GM21360 (cell line): Measurements from ENCODE around the gene C9orf85.
"Not testable (repeated sequence)": the region's sequence is repeated elsewhere in the genome, so short reads cannot be mapped to it uniquely, and the experiment has no call there.

Source experiments
- ATAC-seq: cut with Tn5 transposase; IDR thresholded peaks from one replicate; pipeline ENCODE4 v1.9.1; 2021; ENCODE audit warnings: mild to moderate bottlenecking, moderate library complexity; ENCODE audit not compliant: unreplicated experiment

Gene C9orf85

GRCh38 chr9:71937070-71937625 lies 25.7 kb downstream of the C9orf85 start:
- ATAC-seq, result no peak

GRCh38 chr9:71937898-71938297 lies 26.5 kb downstream of the C9orf85 start:
- no peak for ATAC-seq

- no peak for ATAC-seq
Measured at GRCh38 chr9:71941060-71941568, 29.7 kb downstream of the C9orf85 start.

DNA sequence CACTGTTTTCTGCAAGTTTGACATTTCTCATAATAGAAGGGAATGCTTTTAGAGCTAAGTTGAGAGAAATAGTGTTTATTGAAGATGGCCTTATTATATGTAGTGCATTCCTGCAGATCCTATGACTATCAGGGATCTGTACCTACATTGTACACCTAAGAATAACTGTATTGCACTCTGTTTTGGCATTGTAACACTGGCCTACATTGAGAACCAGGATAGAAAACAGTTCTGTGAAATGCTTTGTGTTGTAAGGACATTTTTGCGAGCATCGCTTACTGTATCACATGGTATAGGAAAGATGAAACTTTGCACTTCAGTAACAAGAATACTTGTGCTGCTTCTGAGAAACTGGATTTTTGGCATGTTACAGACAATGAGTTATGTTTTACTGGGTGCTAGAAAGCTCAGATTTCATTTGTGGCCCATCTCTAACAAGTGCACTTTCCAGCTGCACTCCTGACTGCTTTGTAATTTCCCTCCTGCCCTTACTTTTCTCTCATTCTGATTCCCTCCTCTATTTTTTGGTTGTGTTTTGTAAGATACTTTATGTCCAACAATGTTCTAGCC lies 30.6 kb downstream of the C9orf85 start:
- ATAC-seq, result no peak

DNA sequence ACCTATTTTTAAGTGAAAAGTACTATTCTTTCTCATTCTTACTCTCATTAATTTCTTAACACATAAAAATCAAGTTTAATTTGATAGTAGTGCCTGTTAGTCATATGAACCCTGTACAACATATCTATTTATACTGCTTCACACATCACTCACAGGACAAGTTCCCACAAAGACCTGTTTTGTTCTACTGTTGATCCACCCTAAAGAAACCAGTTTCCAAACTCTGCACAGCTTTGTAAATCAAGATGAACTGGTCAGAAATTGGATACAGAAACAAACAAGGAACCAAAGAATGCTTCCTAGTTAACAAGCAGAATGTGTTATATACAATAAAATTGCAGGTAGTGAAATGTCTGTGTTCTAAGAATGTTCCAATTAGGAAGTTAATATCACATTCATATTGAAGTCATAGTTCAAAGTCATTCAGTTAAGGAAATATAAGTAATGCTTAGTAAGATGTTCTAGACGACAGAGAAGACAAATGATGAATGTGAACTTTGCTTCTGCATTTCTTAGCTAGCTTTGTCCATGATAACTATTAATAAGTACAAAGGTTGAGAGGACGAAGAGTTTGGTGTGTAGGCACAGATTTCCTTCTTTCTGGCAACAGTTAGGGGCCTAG lies 33.4 kb downstream of the C9orf85 start:
- no peak for ATAC-seq

GRCh38 chr9:71954652-71955051 lies 43.2 kb downstream of the C9orf85 start:
- ATAC-seq, result not testable (repeated sequence)

GRCh38 chr9:71955300-71955915 lies 44.0 kb downstream of the C9orf85 start:
- no peak for ATAC-seq

- no peak for ATAC-seq
Measured at GRCh38 chr9:71962328-71962727, 50.9 kb downstream of the C9orf85 start.

DNA sequence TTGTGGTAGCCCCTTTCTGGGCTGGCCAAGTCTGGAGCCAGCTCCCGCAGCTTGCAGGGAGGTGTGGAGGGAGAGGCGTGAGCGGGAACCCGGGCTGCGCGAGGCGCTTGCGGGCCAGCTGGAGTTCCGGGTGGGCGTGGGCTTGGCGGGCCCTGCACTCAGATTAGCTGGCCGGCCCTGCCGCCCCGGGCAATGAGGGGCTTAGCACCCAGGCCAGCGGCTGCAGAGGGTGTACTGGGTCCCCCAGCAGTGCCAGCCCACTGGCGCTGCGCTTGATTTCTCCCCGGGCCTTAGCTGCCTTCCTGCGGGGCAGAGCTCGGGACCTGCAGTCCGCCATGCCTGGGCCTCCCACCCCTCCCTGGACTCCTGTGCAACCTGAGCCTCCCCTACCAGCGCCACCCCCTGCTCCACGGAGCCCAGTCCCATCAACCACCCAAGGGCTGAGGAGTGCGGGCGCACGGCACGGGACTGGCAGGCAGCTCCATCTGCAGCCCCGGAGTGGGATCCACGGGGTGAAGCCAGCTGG lies 52.1 kb downstream of the C9orf85 start:
- ATAC-seq, result not testable (repeated sequence)

DNA sequence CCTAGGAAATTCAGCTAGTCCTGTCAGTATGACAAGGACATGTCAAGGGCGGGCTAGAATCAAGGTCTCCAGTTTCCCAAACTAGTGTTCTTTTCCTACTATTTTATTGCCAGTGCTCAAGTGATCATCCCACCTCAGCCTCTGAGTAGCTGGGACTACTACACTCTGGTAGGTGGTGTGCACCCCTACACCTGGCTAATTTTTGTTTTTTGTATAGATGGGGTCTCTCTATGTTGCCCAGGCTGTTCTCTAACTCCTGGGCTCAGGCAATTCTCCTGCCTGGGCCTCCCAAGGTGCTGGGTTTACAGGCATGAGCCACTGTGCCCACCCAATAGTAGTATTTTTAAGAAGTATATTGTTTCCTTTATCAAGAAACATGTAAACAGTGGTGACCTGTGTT lies 54.0 kb downstream of the C9orf85 start:
- ATAC-seq, result no peak

- no peak for ATAC-seq
Measured at GRCh38 chr9:71966601-71967000, 55.2 kb downstream of the C9orf85 start.

DNA sequence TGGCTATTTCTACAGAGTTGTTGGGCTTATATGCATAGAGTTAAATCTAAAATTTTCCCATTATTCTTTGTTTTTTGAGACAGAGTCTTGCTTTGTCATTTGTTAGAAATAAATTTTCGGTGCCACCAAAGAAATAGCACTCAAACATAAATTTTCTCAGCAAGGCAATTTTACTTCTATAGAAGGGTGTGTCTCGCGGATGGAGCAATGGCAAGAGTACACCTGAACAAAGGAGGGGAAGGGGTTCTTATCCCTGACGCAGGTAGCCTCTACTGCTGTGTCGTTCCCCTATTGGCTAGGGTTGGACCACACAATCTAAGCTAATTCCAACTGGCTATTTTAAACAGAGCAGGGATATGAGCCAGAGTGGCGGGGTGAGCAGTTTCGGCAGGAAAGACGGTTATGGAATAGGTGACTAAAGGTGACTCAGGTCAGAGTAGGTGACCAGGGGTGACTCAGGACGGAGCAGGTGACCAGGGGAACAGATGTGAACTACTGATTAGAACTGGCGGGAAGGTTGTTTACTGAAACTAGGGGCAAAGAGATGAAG lies 57.2 kb downstream of the C9orf85 start:
- ATAC-seq, result no peak

GRCh38 chr9:71975833-71976232 lies 64.4 kb downstream of the C9orf85 start:
- no peak for ATAC-seq

- no peak for ATAC-seq
Measured at GRCh38 chr9:71977003-71977402, 65.6 kb downstream of the C9orf85 start.

- no peak for ATAC-seq
Measured at GRCh38 chr9:71980266-71981190, 69.1 kb downstream of the C9orf85 start.

DNA sequence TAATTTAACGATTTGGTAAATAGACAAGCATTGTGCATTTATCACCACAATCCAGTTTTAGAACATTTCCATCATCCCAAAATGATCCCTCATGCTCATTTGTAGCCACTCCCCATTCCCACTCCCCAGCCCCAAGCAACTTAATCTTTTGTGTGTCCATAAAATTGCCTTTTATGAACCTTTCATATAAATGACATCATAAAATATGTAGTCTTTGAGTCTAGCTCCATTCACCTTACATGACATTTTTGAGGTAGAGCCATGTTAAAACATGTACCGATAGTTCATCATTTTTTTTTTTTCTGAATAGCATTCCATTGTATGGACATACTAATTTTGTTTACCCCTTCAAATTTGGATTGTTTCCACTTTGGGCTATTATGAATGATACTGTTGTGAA lies 70.5 kb downstream of the C9orf85 start:
- no peak for ATAC-seq

GRCh38 chr9:71984403-71984802 lies 73.0 kb downstream of the C9orf85 start:
- no peak for ATAC-seq

DNA sequence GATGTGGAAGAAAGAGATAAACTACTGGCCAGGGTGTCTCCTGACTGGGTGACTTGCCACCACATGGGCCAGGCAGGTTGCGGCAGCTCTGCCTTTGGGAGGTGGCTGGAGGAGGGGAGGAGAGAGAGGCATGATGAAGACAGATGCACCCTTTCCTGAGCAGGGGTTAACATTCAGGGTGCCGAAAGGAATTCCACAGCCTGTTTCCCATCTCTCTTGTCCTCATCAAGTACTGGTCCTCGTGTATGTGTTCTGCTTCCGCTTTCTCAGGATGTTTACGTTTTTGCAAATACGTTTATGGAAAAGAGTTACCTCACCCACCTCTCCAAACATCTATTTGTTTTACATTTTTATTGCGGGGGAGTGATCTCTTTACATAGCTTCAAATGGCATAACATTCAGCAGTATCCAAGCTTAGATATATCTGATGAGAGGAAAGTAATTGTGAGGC lies 73.4 kb downstream of the C9orf85 start:
- ATAC-seq, result no peak

DNA sequence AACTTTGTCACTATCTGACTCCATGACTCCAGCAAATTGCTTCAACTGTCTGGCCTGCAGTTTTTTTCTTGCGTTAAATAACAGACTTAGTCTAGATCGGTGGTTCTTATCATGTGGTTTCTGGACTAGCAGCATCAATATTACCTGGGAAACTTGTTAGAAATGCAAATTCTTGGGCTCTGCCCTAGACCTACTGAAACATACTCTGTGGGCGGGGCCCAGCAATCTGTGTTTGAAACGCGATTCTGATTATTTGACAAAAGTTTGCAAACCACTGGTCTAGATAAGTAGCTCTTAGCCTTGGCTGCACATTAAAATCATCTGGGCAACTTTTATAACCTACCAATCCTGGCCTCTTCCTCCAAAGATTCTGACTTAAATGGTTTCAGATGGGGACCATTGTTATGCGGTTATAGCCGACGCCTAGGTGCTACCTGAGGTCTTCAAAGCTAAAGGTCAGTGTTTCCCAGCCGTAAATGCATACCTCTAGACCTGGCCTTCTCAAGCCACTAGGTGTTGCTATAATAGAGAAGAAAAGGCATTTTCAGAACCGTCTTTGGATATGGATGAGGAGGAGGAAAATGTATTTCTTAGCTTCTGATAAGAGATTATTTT lies 74.0 kb downstream of the C9orf85 start:
- no peak for ATAC-seq

GRCh38 chr9:71986900-71987299 lies 75.5 kb downstream of the C9orf85 start:
- ATAC-seq, result no peak
